Measurements from ENCODE around the gene PDGFC.

- TF ChIP-seq CTCF (conservative IDR thresholded peaks at IDR 0.05), result no peak
- TF ChIP-seq EZH2 (IDR thresholded peaks at IDR 0.05; ENCODE audit: low read depth), result no peak
These were observed 247.5 kb downstream of the PDGFC start for GRCh38 chr4:156723951-156724668.

All from PC-9 (cell line).